Transverse colon (tissue), 4 donors: ENCODE measurements around the gene ILF3.

ENCODE experiments used
- CTCF ChIP-seq, 5 experiments: fragments of 200-600 bp in 3 of 5; fragments of 450-650 bp in 2 of 5; sonication (generic) in 3 of 5; IDR thresholded peaks; 1 replicate in 2 of 5; 2 replicates in 3 of 5; pipeline ENCODE4 v1.5.1; 2016 to 2017; ENCODE audit warnings: antibody characterized with exemption in 5 of 5, inconsistent platforms in 3 of 5, mild to moderate bottlenecking in 2 of 5, moderate library complexity in 1 of 5
- POLR2A ChIP-seq: fragments of 450-650 bp; IDR thresholded peaks from one replicate; pipeline ENCODE4 v1.6.1; 2016; ENCODE audit warnings: antibody characterized with exemption, mild to moderate bottlenecking, moderate library complexity
- POLR2AphosphoS5 ChIP-seq, 3 donors: sonication (generic); formaldehyde crosslinking; IDR thresholded peaks; one replicate each; pipeline ENCODE4 v1.6.1; 2016; ENCODE audit warnings: antibody characterized with exemption in 3 of 3

DNA sequence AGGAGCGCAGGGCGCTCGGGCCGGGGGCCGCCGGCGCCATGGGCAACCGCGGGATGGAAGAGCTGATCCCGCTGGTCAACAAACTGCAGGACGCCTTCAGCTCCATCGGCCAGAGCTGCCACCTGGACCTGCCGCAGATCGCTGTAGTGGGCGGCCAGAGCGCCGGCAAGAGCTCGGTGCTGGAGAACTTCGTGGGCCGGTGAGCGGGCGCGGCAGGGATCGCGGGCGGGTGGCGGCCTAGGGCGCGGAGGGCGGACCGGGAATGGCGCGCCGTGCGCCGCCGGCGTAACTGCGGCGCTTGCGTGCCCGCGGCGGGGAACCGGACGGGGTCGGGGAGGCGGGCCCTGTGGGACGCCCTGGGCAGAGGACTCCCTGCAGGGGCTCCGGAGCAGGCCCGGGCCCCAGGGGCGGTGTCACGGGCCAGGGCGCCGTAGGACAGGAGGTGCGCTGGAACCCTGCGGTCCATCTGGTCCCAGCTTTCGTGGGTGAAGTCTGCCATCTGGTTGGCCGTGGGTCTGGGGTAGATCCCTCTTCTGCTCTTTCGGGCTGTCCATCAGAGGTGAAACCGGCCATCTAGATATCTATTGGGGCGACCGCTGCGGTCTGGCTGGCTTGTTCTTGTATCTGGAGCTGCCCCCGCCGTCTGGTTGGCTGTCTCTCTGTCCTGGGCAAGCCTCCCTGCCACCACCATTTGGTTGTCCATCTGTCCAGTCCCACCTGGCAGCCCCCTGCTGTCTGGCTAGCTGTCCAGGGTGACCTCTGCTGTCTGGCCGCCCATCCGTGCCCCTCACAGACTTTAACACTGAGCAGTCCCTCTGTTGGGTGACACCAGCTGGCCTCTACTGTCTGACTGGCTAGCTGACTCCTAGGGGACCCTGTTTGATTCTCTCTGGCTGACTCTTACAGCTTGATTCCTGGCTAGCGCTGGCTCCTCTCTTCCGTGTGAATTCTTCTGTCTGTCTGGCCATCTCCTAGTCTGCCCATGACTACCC, 64.4 kb downstream of the ILF3 start:
- TF ChIP-seq CTCF (IDR thresholded peaks at IDR 0.05) (no peak), POLR2AphosphoS5 (IDR thresholded peaks at IDR 0.05) (no peak), POLR2A (no peak)
